Activated T-cell treated with anti-CD3 and anti-CD28 coated beads, Interleukin-2, amount 50 U/mL, for 72 hours (primary cell): ENCODE data around the gene LRP8. TPM values are rescaled to one million over a fixed set of nuclear protein-coding genes. Genes with fewer than 3 reads are reported as not detected.

ENCODE experiments used
- ATAC-seq, 2 donors: fragments of 150-1000 bp; cut with Tn5 transposase; replicated peaks in 1 of 2; 2 replicates each; pipeline ENCODE4 v1.10.0; 2021; ENCODE audit warnings: moderate library complexity in 2 of 2, mild to moderate bottlenecking in 1 of 2
- DNase-seq, 2 donors: peaks; one replicate each; pipeline ENCODE4 v3.0.0; 2021 to 2022; ENCODE audit warnings: mixed read lengths in 1 of 2
- H3K27ac Mint-ChIP-seq: one replicate; pipeline ENCODE4 v1.8.0; 2022; ENCODE audit warnings: mild to moderate bottlenecking, moderate library complexity, mixed read lengths
- H3K27me3 Mint-ChIP-seq: one replicate; pipeline ENCODE4 v1.8.0; 2022; ENCODE audit warnings: low read depth, mixed read lengths
- H3K36me3 Mint-ChIP-seq, 2 donors: one replicate each; pipeline ENCODE4 v1.8.0; 2022; ENCODE audit warnings: mixed read lengths in 2 of 2, mild to moderate bottlenecking in 1 of 2; ENCODE audit not compliant: insufficient read depth in 2 of 2
- H3K4me1 Mint-ChIP-seq: one replicate; pipeline ENCODE4 v1.8.0; 2022; ENCODE audit warnings: low read depth, mixed read lengths
- H3K4me3 Mint-ChIP-seq, 2 donors: one replicate each; pipeline ENCODE4 v1.8.0; 2022; ENCODE audit warnings: mild to moderate bottlenecking in 2 of 2, mixed read lengths in 2 of 2, moderate library complexity in 2 of 2
- H3K9me3 Mint-ChIP-seq, 2 donors: one replicate each; pipeline ENCODE4 v1.8.0; 2022; ENCODE audit warnings: mixed read lengths in 2 of 2
- total RNA-seq, 2 donors: library from RNA; stranded (reverse); gene quantifications; one replicate each; pipeline ENCODE4 v1.2.3, GENCODE V29; 2022

Gene LRP8
- total RNA-seq, 2 donors from 2014 or later: 31.4 to 36.5 TPM

GRCh38 chr1:53273526-53273925 lies 54.3 kb downstream of the LRP8 start:
- no peaks in the 10 kb centered on the region for H3K9me3 Mint-ChIP-seq
- no peak for ATAC-seq
- H3K36me3 Mint-ChIP-seq: peaks cover 5 to 10% of the 10 kb centered on the region in 2 donors

GRCh38 chr1:53272349-53272748 lies 55.5 kb downstream of the LRP8 start:
- Mint-ChIP-seq H3K4me1 (peaks cover 5% of the 10 kb centered on the region), H3K9me3 (no peaks in the 10 kb centered on the region), H3K27ac (no peak overlapping the region), H3K36me3 (peaks cover 5 to 13% of the 10 kb centered on the region in 2 donors), H3K27me3 (no peaks in the 10 kb centered on the region), H3K4me3 (no peak overlapping the region)
- ATAC-seq (no peak), DNase-seq (no peak)

More at GRCh38 chr1:53273526-53273925, 54.3 kb downstream of the LRP8 start:
- no peak for DNase-seq
- no peak overlapping the region for H3K27ac Mint-ChIP-seq
- no peak overlapping the region for H3K4me3 Mint-ChIP-seq
- peaks cover 5% of the 10 kb centered on the region for H3K4me1 Mint-ChIP-seq
- H3K27me3 Mint-ChIP-seq: no peaks in the 10 kb centered on the region

- ATAC-seq (no peak), DNase-seq (no peak)
- Mint-ChIP-seq H3K4me1 (peaks cover 5% of the 10 kb centered on the region), H3K36me3 (peaks cover 5 to 13% of the 10 kb centered on the region in 2 donors), H3K27ac (no peak overlapping the region), H3K27me3 (no peaks in the 10 kb centered on the region), H3K4me3 (no peak overlapping the region), H3K9me3 (no peaks in the 10 kb centered on the region)
Observed at GRCh38 chr1:53271446-53272090, 56.3 kb downstream of the LRP8 start.

GRCh38 chr1:53270873-53271272 lies 57.0 kb downstream of the LRP8 start:
- no peaks in the 10 kb centered on the region for H3K27me3 Mint-ChIP-seq
- H3K27ac Mint-ChIP-seq: no peak overlapping the region
- DNase-seq (no peak), ATAC-seq (no peak)
- no peak overlapping the region for H3K4me3 Mint-ChIP-seq
- H3K36me3 Mint-ChIP-seq: peaks cover 8 to 13% of the 10 kb centered on the region in 2 donors
- no peaks in the 10 kb centered on the region for H3K9me3 Mint-ChIP-seq
- peaks cover 5% of the 10 kb centered on the region for H3K4me1 Mint-ChIP-seq

GRCh38 chr1:53270107-53270506 lies 57.8 kb downstream of the LRP8 start:
- no peak overlapping the region for H3K4me3 Mint-ChIP-seq
- no peak for DNase-seq
- H3K27me3 Mint-ChIP-seq: no peaks in the 10 kb centered on the region
- H3K9me3 Mint-ChIP-seq: no peaks in the 10 kb centered on the region
- no peak overlapping the region for H3K27ac Mint-ChIP-seq
- peaks cover 12 to 17% of the 10 kb centered on the region in 2 donors for H3K36me3 Mint-ChIP-seq
- ATAC-seq: peak in 1 of 2 donors; percentile 32
- peaks cover 5% of the 10 kb centered on the region for H3K4me1 Mint-ChIP-seq

- Mint-ChIP-seq H3K27ac (no peak overlapping the region), H3K36me3 (peaks cover 14 to 25% of the 10 kb centered on the region in 2 donors), H3K4me3 (no peak overlapping the region), H3K27me3 (no peaks in the 10 kb centered on the region), H3K9me3 (no peaks in the 10 kb centered on the region), H3K4me1 (peaks cover 5% of the 10 kb centered on the region)
- ATAC-seq (no peak), DNase-seq (no peak)
Observed at GRCh38 chr1:53267761-53268160, 60.1 kb downstream of the LRP8 start.

- Mint-ChIP-seq H3K4me1 (peaks cover 5% of the 10 kb centered on the region), H3K4me3 (no peak overlapping the region)
Observed at GRCh38 chr1:53266038-53266437, 61.8 kb downstream of the LRP8 start.

GRCh38 chr1:53265581-53265980 lies 62.3 kb downstream of the LRP8 start:
- Mint-ChIP-seq H3K27ac (no peak overlapping the region), H3K36me3 (peaks cover 15 to 29% of the 10 kb centered on the region in 2 donors), H3K4me1 (peaks cover 5% of the 10 kb centered on the region), H3K9me3 (no peaks in the 10 kb centered on the region), H3K27me3 (no peaks in the 10 kb centered on the region), H3K4me3 (no peak overlapping the region)
- ATAC-seq: no peak
- DNase-seq: no peak

More at GRCh38 chr1:53266038-53266437, 61.8 kb downstream of the LRP8 start:
- H3K27me3 Mint-ChIP-seq: no peaks in the 10 kb centered on the region
- peaks cover 14 to 26% of the 10 kb centered on the region in 2 donors for H3K36me3 Mint-ChIP-seq
- H3K9me3 Mint-ChIP-seq: no peaks in the 10 kb centered on the region
- DNase-seq (no peak), ATAC-seq (no peak)
- H3K27ac Mint-ChIP-seq: no peak overlapping the region

GRCh38 chr1:53264048-53264447 lies 63.8 kb downstream of the LRP8 start:
- Mint-ChIP-seq H3K4me1 (no peaks in the 10 kb centered on the region), H3K9me3 (no peaks in the 10 kb centered on the region), H3K27me3 (no peaks in the 10 kb centered on the region), H3K27ac (no peak overlapping the region), H3K36me3 (peaks cover 14 to 27% of the 10 kb centered on the region in 2 donors), H3K4me3 (no peak overlapping the region)
- no peak for DNase-seq
- no peak for ATAC-seq

GRCh38 chr1:53262000-53262399 lies 65.9 kb downstream of the LRP8 start:
- H3K36me3 Mint-ChIP-seq: peaks cover 17 to 30% of the 10 kb centered on the region in 2 donors
- H3K27ac Mint-ChIP-seq: no peak overlapping the region
- no peaks in the 10 kb centered on the region for H3K9me3 Mint-ChIP-seq
- ATAC-seq (no peak), DNase-seq (no peak)
- H3K4me3 Mint-ChIP-seq: no peak overlapping the region
- no peaks in the 10 kb centered on the region for H3K27me3 Mint-ChIP-seq
- no peaks in the 10 kb centered on the region for H3K4me1 Mint-ChIP-seq

GRCh38 chr1:53260631-53261247 lies 67.1 kb downstream of the LRP8 start:
- H3K27me3 Mint-ChIP-seq: no peaks in the 10 kb centered on the region
- peaks cover 15 to 30% of the 10 kb centered on the region in 2 donors for H3K36me3 Mint-ChIP-seq
- H3K4me3 Mint-ChIP-seq: no peak overlapping the region
- ATAC-seq (no peak), DNase-seq (no peak)
- H3K27ac Mint-ChIP-seq: no peak overlapping the region
- H3K9me3 Mint-ChIP-seq: no peaks in the 10 kb centered on the region
- H3K4me1 Mint-ChIP-seq: no peaks in the 10 kb centered on the region

- Mint-ChIP-seq H3K4me3 (no peak overlapping the region), H3K36me3 (peaks cover 11 to 26% of the 10 kb centered on the region in 2 donors), H3K9me3 (no peaks in the 10 kb centered on the region), H3K27ac (no peak overlapping the region), H3K27me3 (no peaks in the 10 kb centered on the region), H3K4me1 (no peaks in the 10 kb centered on the region)
- DNase-seq: no peak
- ATAC-seq: no peak
Observed at GRCh38 chr1:53259932-53260331, 67.9 kb downstream of the LRP8 start.

GRCh38 chr1:53258216-53258615 lies 69.7 kb downstream of the LRP8 start:
- DNase-seq (no peak), ATAC-seq (no peak)
- no peaks in the 10 kb centered on the region for H3K9me3 Mint-ChIP-seq
- no peak overlapping the region for H3K27ac Mint-ChIP-seq
- no peaks in the 10 kb centered on the region for H3K4me1 Mint-ChIP-seq
- peaks cover 7 to 19% of the 10 kb centered on the region in 2 donors for H3K36me3 Mint-ChIP-seq
- no peak overlapping the region for H3K4me3 Mint-ChIP-seq
- H3K27me3 Mint-ChIP-seq: no peaks in the 10 kb centered on the region
